ENCODE measurements around the gene TAS1R3.
A peak's percentile ranks its signal among the peaks of the same experiment; 100 is the strongest.

Gene TAS1R3

DNA sequence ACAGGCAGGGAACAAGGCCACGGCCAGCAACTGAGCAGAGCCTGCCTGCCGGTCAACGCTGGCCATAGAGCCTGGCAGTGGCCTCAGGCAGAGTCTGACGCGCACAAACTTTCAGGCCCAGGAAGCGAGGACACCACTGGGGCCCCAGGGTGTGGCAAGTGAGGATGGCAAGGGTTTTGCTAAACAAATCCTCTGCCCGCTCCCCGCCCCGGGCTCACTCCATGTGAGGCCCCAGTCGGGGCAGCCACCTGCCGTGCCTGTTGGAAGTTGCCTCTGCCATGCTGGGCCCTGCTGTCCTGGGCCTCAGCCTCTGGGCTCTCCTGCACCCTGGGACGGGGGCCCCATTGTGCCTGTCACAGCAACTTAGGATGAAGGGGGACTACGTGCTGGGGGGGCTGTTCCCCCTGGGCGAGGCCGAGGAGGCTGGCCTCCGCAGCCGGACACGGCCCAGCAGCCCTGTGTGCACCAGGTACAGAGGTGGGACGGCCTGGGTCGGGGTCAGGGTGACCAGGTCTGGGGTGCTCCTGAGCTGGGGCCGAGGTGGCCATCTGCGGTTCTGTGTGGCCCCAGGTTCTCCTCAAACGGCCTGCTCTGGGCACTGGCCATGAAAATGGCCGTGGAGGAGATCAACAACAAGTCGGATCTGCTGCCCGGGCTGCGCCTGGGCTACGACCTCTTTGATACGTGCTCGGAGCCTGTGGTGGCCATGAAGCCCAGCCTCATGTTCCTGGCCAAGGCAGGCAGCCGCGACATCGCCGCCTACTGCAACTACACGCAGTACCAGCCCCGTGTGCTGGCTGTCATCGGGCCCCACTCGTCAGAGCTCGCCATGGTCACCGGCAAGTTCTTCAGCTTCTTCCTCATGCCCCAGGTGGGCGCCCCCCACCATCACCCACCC, at the start of gene TAS1R3:
Gene TAS1R3, plus strand, starts transcription at position 213 of the 898 bp plus-strand sequence. Its CDS starts 66 bp downstream, at position 279.
- in situ Hi-C loops (cut with MboI; ENCODE audit: low pct_unique_long_range_greater_than_20kb, low sequenced_read_pairs): no loop called here
- DNase-seq: no peak

DNA sequence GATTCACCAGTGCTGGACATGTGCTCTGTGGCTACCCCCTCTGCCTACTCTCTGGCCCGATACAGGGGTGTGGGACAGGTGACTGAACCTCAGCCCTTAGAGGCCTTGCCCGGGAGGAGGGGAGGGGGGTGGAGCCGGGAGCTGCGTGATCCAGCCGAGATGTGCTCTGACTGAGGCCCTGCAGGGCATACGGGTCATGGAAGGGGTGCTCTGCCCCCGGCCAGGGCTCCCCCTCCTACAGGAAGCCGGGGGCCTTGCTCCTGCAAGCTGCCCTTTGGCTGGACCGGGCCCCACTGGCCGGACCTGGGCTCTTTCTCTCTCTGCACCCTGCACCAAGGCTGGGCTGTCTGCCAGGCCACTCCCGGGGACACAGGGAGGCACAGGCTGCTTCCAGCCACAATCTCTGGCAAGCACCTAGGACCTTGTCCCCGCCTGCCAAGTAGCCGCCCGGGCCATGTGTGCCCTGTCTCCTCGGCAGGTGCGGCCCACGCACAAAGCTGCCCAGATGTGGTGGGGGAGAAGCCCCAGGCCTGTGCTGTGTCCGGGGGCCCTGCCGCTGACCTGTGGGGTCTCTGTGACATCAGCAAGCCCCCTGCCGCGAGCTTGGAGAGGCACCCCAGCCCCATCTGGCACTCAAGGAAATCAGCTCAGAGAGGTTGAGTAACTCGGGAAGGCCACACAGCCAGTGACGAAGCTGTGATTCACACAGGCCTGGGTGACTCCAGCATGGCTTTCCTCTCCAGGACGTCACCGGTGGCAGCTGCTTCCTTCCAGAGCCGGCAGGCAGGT, 49.4 kb upstream of the TAS1R3 start:
- DNase-seq: no peak
- in situ Hi-C loops (cut with MboI; ENCODE audit: low pct_unique_long_range_greater_than_20kb, low sequenced_read_pairs): no loop called here

DNA sequence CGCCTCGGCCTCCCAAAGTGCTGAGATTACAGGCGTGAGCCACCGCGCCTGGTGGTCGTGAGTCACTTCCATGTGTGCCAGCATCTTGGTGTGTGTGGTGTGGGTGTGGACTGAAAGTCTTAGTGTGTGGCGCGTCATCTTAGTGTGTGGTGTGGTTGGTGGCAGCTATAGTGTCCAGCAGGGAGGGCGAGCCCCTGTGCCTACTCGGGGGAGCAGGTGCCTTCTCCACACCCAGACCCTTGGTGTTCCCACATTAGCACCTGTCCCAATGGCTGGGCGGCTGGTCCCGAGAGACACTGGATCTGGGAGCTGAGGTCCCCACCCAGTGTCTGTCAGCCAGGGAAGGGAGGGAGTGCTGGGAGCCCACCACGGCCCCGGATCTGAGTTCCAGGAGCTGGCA, 48.1 kb upstream of the TAS1R3 start:
- DNase-seq: no peak
- in situ Hi-C loops (cut with MboI; ENCODE audit: low pct_unique_long_range_greater_than_20kb, low sequenced_read_pairs): no loop called here

DNA sequence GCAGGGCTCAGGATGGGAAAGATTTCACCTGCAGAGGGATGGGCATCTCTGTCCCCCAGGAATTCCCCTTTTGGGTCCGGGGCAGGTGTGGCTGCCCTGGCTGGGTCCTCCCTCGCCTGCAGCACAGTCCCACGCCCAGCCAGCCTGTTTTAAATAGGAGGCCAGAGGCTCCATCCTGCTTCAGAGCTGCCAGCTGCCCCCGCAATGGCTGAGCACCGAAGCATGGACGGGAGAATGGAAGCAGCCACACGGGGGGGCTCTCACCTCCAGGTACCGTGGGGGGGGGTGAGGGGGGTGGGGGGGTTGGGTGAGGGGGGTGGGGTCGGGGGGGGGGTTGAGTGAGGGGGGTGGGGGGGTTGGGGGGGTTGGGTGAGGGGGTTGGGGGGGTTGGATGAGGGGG, 47.3 kb upstream of the TAS1R3 start:
- in situ Hi-C loops (cut with MboI; ENCODE audit: low pct_unique_long_range_greater_than_20kb, low sequenced_read_pairs): no loop called here
- no peak for DNase-seq

DNA sequence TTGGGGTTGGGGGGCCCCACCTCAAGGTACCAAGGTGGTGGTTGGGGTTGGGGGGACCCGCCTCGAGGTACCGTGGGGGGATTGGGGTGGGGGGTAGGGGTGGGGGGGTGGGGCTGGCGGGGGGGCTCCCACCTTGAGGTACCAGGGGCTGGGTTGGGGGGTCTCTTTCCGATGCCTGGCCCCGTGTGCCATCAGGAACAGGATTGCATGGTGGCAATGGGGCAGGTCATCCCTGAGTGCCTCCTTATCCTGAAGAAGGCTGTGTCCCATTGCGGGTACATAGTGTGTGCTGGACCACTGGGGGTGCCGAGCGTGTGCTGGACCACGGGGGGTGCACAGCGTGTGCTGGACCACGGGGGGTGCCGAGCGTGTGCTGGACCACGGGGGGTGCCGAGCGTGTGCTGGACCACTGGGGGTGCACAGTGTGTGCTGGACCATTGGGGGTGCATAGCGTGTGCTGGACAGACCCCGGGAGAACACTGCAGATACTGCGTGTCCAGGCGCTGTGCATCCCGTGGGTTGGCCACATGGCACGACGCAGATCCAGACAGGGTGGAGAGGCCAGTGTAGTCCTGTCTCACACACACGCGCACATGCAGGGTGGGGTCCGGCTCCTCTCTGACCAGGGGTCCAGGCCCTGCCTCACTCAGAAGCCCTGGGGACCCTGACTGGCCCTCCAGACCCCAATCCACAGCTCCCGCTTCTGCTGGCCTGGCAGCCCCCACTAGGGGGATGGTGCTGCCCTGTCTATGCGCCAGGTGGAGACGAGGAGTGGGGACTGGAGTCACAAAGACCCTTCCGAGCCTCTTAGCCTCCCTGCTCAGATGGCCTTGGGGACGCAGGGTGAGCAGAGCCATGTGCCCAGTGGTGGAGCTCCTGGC, 46.6 kb upstream of the TAS1R3 start:
- in situ Hi-C loops (cut with MboI; ENCODE audit: low pct_unique_long_range_greater_than_20kb, low sequenced_read_pairs): no loop called here
- no peak for DNase-seq

DNA sequence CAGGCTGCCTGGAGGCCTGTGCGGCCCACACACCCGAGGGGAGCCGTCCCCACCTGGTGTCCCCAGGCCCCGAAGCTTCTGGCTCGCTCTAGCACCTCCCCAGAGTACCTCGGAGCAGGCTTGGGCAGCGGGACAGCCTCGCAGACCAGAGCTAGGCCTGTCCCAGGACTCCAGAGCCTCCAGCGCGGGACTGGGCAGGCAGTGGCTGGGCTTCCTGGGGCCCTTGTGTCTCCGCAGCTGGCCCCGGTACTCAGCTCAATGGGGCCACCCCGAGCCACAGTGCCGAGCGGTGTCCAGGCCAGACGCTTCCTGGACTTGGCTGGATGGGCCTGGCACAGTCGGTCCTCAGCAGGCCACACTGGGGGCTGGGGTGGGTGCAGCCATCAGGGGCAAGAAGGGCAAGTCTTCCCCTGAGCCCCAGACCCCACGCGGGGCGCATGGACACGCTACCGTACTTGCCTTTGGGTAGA, 45.9 kb upstream of the TAS1R3 start:
- DNase-seq: no peak
- in situ Hi-C loops (cut with MboI; ENCODE audit: low pct_unique_long_range_greater_than_20kb, low sequenced_read_pairs): no loop called here

DNA sequence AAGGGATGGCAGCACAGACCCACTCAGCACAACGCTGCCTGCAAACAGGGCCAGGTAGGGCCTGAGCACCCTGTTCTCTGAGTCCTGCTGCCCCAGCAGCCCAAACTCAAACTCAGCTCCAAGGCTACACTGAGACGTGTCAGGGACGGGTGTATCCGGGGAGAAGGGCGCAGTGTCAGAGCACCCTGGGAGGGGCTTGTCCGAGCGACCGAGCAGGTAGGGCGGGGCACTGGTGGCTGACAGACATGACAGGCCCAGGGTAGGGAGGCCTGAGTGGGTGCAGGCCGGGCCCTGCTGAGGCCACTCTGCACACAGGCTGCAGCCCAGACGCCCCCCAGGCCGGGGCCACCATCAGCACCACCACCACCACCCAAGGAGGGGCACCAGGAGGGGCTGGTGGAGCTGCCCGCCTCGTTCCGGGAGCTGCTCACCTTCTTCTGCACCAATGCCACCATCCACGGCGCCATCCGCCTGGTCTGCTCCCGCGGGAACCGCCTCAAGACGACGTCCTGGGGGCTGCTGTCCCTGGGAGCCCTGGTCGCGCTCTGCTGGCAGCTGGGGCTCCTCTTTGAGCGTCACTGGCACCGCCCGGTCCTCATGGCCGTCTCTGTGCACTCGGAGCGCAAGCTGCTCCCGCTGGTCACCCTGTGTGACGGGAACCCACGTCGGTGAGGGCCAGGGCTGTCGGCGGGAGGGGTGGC, 45.3 kb upstream of the TAS1R3 start:
- no peak for DNase-seq
- in situ Hi-C loops (cut with MboI; ENCODE audit: low pct_unique_long_range_greater_than_20kb, low sequenced_read_pairs): no loop called here

DNA sequence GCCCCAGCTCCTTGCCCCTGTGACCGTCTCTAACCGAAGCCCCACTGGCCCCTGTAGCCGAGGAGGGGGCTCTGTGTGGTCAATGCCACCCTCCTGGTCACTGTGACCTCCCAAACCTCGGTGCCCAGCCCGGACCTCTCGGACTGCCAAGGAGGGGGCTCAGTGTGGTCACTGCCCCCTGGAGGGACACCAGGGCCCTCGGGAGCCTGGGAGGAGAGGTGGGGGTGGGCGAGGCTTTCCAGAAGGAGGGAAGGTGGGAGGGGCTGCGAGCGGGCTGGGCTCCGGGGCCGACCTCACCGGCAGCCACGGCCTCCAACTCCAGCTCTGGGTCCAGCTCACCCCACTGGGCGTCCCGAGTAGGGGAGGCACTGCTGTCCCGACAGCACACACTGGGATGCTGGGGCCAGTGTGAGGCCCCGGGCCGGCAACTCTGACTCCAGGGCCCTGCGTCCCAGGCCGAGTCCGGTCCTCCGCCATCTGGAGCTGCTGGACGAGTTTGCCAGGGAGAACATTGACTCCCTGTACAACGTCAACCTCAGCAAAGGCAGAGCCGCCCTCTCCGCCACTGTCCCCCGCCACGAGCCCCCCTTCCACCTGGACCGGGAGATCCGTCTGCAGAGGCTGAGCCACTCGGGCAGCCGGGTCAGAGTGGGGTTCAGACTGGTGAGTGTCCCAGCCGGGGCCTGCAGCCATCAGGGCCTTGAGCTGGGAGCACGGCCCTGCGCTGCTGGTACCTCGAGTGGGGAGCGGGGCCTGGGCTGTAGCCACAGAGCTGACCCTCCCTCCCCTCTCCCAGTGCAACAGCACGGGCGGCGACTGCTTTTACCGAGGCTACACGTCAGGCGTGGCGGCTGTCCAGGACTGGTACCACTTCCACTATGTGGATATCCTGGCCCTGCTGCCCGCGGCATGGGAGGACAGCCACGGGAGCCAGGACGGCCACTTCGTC, 44.5 kb upstream of the TAS1R3 start:
- no peak for DNase-seq
- in situ Hi-C loops (cut with MboI; ENCODE audit: low pct_unique_long_range_greater_than_20kb, low sequenced_read_pairs): no loop called here

DNA sequence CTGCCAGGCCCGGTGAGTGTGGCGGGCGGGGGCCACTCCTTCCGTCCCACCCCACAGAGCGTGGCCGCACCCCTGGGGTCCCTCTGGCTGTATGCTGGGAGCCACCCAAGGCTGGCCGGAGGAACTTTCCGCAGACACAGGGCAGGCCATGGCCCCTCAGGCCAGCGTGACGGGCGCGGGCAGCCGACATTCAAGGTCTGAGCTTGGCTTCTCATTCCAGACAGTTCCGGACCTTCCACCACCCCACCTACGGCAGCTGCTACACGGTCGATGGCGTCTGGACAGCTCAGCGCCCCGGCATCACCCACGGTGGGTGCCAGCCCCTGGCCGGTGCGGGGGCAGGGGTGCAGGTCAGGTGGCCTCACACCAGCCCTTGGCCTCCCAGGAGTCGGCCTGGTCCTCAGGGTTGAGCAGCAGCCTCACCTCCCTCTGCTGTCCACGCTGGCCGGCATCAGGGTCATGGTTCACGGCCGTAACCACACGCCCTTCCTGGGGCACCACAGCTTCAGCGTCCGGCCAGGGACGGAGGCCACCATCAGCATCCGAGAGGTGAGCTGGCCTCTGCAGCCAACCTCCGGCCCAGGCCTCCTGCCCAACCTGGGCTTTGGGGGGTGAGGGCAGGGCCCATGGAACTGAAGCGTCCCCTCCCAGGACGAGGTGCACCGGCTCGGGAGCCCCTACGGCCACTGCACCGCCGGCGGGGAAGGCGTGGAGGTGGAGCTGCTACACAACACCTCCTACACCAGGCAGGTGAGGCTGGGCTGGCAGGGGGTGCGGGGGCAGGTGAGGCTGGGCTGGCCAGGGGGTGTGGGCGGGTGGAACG, 43.6 kb upstream of the TAS1R3 start:
- DNase-seq: no peak

DNA sequence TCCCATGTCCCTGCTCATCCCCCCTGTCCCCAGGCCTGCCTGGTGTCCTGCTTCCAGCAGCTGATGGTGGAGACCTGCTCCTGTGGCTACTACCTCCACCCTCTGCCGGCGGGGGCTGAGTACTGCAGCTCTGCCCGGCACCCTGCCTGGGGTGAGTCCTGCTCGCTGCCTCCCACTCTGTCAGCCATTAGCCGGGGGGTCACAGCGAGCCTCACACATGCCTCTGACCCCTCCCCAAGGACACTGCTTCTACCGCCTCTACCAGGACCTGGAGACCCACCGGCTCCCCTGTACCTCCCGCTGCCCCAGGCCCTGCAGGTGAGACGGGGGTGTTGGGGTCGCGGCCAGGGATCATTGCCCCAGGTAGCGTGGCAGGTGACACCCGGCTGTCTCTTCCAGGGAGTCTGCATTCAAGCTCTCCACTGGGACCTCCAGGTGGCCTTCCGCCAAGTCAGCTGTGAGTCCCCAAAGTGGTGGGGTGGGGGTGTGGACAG, 40.8 kb upstream of the TAS1R3 start:
- in situ Hi-C loops (cut with MboI; ENCODE audit: low pct_unique_long_range_greater_than_20kb, low sequenced_read_pairs): no loop called here
- peak; percentile 55 for DNase-seq

More for the DNA sequence above, 43.6 kb upstream of the TAS1R3 start:
- in situ Hi-C loops (cut with MboI; ENCODE audit: low pct_unique_long_range_greater_than_20kb, low sequenced_read_pairs): no loop called here

DNA sequence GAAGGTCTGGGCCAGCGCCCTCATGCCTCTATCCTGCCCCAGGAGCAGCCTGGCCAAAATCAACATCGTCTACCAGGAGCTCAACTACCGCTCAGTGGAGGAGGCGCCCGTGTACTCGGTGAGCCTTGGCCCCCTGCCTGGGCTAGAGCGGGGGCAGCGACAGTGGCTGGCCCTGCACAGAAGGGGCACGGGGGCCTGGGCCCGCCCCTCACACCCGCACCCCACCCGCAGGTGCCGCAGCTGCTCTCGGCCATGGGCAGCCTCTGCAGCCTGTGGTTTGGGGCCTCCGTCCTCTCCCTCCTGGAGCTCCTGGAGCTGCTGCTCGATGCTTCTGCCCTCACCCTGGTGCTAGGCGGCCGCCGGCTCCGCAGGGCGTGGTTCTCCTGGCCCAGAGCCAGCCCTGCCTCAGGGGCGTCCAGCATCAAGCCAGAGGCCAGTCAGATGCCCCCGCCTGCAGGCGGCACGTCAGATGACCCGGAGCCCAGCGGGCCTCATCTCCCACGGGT, 40.0 kb upstream of the TAS1R3 start:
- no peak for DNase-seq

DNA sequence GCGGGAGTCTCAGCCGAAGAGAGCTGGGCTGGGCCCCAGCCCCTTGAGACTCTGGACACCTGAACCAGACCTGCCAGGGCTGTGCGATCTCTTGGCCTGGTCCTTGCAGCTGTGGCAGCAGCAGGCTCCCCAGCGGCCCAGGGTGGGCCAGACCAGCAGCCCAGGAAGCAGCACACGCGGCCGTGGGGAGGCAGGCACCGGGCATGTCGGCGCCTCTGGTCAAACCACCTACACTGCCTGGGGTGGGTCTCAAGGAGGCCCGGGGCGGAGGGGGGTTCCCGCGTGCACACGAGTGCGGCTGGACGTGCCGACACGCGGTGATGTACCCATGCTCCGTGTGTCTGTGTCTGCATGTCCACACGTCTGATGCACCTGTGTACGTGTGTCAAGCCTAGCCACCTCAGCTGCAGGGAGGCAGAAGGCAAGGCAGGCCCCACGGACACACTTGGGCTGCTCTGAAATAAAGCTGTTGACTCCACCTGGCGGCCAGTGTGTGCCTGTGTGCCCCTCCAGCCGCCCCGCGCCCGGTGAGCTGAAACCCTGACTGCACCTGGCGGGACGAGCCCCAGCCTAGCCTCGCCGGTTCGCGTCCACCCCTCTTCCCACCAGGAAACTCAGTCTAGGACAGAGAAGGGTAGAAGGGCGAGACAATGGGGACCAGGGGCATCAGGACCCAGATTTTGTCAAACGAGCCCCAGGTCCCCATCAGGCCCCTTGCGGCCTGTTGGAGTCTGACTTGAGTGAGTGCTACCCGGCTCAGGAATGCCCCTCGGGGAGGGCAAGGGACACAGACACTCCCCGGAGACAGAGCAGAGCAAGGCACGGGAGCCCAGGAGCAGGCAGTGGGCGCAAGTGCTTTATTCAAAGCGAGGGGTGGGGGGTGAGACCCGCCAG, 39.3 kb upstream of the TAS1R3 start:
- in situ Hi-C loops (cut with MboI; ENCODE audit: low pct_unique_long_range_greater_than_20kb, low sequenced_read_pairs): no loop called here
- peak; percentile 66 for DNase-seq

More for the DNA sequence above, 40.0 kb upstream of the TAS1R3 start:
- in situ Hi-C loops (cut with MboI; ENCODE audit: low pct_unique_long_range_greater_than_20kb, low sequenced_read_pairs): no loop called here

DNA sequence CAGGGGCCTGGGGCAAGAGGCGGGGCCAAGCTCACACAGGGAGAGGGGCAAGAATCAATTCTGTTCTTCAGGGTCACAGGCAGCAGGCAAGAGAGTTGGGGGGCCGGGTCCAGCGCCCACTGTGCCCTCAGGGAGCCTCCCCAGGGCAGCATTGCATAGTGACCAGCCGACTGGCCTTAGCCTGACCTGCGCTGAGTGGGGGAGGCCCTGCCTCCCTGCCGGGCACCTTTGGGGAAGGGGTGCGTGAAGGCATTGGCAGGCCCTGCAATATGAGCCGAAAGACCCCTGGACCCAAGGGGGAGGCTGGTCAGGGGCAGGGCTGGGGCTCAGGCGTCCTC, 38.7 kb upstream of the TAS1R3 start:
- in situ Hi-C loops (cut with MboI; ENCODE audit: low pct_unique_long_range_greater_than_20kb, low sequenced_read_pairs): no loop called here
- no peak for DNase-seq

DNA sequence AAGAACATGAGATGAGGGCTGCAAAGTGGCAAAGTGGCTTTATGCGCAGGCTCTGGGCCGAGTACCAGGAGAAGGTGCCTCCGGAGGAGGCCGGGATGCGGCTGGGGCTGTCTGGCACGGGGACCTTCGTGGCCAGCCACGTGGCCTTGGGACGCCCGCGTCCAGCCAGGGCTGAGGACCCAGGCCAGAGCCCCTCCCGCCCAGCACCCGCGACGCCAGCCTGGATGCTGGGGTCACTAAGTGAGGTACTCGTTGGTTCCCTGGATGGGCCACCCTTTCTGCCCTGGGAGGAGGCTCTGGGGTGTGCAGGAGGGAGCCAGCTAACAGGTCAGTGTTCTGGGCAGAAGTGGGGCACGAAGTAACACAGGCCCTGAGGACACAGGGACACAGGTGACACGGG, 38.2 kb upstream of the TAS1R3 start:
- in situ Hi-C loops (cut with MboI; ENCODE audit: low pct_unique_long_range_greater_than_20kb, low sequenced_read_pairs): no loop called here
- DNase-seq: no peak

Measured in KBM-7 (cell line).